HL-60 (cell line): ENCODE results near the gene MSANTD3.

Experiments
- CTCF ChIP-seq: IDR thresholded peaks from one replicate; pipeline ENCODE4 v1.5.1; 2011; ENCODE audit warnings: low read length, control low read depth, inconsistent platforms; ENCODE audit not compliant: insufficient read depth
- POLR2AphosphoS5 ChIP-seq: IDR thresholded peaks from 2 replicates; pipeline ENCODE4 v1.6.1; 2012; ENCODE audit warnings: low read depth

GRCh38 chr9:100449420-100449819, 22.5 kb downstream of the MSANTD3 start:
- TF ChIP-seq CTCF (no peak), POLR2AphosphoS5 (no peak)
